GM12874 (cell line): ENCODE results near the gene BSPRY.

Source experiments
- TF ChIP-seq, protein P1 (sequence below): IDR thresholded peaks from 2 replicates; pipeline ENCODE4 v1.5.1; 2011; ENCODE audit warnings: low read depth, mild to moderate bottlenecking, control low read depth, low read length, moderate library complexity; ENCODE audit not compliant: insufficient read depth

Gene BSPRY

DNA sequence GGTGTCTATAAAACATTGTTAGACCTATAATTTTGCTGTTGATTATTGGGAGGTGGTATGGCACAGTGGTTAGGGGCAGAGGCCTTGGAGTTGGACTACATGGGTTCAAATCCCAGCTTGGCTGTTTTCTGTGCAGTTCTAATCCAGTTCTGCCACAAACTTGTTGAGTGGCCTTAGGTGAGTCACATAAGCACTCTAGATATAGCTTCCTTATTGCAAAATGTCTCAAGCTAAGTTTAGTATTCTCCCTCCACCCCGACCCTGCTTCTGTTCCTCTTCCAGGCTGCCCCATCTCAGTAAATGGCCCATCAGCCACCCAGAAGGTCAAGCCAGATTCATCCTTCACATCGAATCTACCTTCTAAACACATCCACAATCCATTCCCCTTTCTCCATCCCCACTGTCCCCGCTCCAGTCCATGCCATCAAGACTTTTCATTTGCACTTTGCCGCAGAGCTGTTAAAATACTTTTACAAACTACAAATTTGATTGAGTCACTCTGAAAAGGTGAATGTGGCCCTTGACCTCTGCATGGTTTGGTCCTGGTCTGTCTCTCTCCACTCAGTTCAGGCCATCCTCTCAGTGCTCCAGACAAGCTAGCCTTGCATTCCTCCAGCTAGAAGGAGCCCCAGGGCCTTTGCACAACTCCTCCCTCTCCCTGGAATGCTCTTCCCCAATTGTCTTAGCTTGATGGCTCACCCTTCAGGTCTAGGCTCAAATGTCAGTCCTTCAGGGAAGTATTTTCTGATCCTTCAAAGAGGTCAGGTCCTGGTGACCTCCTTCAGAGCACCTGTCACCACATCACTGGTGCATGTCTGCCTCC lies 37.4 kb downstream of the BSPRY start:
- TF ChIP-seq, protein P1, sequence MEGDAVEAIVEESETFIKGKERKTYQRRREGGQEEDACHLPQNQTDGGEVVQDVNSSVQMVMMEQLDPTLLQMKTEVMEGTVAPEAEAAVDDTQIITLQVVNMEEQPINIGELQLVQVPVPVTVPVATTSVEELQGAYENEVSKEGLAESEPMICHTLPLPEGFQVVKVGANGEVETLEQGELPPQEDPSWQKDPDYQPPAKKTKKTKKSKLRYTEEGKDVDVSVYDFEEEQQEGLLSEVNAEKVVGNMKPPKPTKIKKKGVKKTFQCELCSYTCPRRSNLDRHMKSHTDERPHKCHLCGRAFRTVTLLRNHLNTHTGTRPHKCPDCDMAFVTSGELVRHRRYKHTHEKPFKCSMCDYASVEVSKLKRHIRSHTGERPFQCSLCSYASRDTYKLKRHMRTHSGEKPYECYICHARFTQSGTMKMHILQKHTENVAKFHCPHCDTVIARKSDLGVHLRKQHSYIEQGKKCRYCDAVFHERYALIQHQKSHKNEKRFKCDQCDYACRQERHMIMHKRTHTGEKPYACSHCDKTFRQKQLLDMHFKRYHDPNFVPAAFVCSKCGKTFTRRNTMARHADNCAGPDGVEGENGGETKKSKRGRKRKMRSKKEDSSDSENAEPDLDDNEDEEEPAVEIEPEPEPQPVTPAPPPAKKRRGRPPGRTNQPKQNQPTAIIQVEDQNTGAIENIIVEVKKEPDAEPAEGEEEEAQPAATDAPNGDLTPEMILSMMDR = no peak

DNA sequence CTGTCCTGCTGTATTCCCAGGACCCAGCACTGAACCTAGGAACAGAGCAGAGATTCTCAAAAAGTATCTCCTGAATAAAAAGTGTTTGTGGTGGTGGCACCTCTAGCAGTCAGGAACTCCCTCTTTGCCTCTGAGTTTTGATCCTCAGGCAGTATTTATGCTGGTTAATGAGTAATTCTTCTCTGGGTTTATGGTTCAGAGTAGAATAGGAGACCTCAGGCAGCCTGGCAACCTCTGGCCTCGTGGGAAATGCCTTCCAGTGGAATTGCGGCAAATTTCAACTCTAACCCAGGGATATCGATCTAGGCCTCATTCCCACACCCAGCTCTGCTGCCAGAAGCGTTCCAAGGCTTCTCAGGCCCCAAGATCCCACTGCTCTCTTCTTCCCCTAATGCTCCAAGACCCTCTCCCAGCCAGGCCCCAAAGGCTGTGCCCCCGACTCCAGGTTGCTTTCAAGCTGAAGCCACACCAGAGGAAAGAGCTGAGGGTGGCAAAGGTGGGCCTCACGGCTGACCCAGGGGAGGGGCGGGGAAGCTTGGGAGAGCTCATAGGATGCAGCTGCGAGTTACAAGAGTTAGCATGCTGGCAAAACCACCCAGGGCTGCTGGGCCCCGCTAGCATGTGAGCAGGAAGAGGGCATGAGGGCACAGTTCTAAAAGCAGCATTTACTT lies 38.4 kb downstream of the BSPRY start:
- TF ChIP-seq, protein P1 = no peak

DNA sequence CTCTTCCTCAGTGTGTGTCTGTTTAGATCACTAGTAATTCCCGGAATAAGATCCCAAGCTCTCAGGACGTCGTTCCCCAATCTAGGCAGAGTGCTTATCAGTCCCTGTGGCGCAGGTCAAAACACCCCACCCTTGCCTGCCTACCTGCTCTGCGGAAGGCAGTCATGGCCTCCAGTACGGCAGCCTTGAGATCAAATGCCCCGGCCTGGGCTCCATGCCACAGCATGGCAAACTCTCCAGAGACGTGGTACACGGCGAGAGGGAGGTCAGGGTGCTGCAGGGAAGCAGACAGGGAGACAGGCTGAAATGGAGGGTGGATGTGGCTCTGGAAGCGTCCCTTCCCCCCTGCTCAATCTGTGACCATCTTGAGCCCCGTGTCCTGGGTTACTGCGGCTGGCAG lies 39.5 kb downstream of the BSPRY start:
- TF ChIP-seq, protein P1 = no peak

DNA sequence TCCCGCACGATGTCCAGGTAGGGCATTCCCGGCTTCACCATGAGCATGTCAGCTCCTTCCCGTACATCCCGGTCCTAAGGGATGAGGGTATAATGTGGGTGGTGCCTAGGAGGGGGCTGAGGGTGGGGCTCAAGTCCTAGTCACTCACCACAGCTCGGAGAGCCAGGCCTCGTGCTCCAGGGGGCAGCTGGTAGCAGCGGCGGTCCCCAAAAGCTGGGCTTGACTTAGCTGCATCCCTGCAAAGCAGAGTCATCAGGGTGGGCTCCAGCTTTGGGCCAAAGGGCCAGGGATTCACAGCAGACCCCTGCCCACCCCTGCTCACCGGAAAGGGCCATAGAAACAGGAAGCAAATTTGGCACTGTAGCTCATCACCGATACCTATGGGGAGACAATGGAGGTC lies 40.1 kb downstream of the BSPRY start:
- TF ChIP-seq, protein P1 = no peak

DNA sequence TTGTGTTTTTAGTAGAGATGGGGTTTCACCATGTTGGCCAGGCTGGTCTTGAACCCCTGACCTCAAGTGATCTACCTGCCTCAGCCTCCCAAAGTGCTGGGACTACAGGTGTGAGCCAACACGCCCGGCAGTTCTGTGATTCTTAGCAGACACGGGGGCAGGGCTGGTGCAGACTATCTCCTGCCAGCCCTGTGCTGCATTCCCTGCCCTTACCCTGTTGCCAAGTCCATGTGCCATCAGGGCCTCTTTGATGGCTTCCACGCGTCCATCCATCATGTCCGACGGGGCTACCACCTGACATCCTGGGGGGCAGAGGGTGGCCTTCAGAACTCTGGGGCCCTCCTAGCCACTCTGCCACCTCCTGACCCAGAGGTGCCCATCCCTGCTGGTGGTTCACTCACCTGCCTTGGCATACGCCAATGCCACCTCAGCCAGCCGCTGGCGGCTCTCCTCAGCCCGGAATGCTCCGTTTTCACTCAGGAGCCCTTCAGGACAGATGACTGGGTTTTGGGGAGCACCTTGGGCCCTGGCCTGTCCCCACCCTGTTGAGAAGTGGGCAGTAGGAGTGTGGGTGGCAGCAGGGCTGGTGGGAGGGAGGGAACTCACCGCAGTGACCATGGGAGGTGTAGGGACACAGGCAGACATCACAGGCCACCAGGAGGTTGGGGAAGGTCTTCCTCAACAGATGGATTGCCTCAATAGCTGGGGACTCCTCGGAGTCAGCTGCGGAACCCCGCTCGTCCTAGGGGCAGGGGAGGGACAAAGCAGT lies 41.0 kb downstream of the BSPRY start:
- TF ChIP-seq, protein P1 = no peak

DNA sequence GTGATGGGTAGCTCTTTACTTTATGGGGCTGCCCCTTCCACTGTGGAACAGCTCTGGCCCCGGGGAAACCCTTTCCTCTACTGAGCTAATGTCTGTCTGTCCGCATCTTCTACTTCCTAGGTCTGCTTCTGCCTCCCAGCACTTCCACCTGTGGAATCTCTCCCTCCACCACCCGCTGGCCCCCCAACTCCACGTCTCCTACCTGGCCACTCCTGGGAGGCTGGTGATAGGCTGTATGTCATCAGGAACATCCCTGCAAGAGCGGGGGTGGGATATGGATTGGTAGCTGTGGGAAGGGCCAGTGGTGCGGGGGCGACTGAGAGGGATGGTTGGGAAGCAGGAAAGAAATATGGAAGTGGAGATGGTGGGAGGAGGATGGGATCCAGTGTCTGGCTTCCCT lies 42.6 kb downstream of the BSPRY start:
- TF ChIP-seq, protein P1 = no peak

DNA sequence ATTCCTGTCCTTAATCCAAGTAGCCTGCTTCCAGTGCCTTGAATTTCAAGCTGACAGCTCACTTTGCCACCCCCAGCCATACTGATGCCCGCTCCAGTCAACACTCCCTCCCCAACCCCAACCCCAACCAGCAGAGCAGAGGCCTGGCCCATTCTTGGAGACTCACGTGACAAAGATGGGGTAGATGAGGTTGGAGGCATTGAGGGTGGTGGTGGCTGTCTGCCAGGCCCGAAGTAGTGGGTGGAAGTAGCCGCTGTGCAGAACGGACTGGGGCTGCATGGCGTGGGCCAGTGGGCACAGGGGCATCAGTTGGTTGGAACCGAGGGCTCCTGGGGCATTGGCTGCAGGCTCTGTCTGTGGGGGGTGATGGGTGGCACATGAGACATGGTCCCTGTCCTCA lies 43.9 kb downstream of the BSPRY start:
- TF ChIP-seq, protein P1 = no peak
